OCI-LY1 (cell line): ENCODE data around the gene ENTPD3.

Source experiments
- EZH2 ChIP-seq: fragments of 200-600 bp; sonication (generic), shearing (Covaris generic); IDR thresholded peaks from 2 replicates; pipeline ENCODE4 v1.8.0; 2017; ENCODE audit warnings: borderline replicate concordance, mixed run types, mild to moderate bottlenecking, antibody characterized with exemption, low read length, moderate library complexity, mixed read lengths
- TF ChIP-seq, protein P1 (sequence below): fragments of 200-600 bp; sonication (generic), shearing (Covaris generic); IDR thresholded peaks from 2 replicates; pipeline ENCODE4 v1.5.1; 2017; ENCODE audit warnings: mild to moderate bottlenecking, antibody characterized with exemption, low read length, moderate library complexity, mixed read lengths

DNA sequence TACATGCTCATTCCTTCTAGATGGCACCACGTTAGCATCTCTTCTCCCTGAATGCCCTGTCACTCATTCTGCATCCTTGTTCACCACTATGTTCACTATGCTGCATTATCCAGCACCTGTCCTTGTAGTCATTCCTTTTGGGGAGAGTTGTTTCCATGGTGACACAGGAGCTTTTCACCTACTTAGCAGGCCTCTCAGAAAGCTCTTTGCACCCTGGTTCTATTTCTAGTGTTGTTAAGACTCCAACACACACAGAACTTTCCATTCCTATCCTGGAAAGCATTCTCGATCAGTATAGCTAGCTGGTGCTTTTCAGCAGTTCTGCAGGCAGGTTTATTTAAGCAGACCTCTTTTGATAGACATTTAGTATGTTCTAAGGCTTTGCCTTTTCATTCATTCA is 63.5 kb downstream of the ENTPD3 start:
- TF ChIP-seq, protein P1, sequence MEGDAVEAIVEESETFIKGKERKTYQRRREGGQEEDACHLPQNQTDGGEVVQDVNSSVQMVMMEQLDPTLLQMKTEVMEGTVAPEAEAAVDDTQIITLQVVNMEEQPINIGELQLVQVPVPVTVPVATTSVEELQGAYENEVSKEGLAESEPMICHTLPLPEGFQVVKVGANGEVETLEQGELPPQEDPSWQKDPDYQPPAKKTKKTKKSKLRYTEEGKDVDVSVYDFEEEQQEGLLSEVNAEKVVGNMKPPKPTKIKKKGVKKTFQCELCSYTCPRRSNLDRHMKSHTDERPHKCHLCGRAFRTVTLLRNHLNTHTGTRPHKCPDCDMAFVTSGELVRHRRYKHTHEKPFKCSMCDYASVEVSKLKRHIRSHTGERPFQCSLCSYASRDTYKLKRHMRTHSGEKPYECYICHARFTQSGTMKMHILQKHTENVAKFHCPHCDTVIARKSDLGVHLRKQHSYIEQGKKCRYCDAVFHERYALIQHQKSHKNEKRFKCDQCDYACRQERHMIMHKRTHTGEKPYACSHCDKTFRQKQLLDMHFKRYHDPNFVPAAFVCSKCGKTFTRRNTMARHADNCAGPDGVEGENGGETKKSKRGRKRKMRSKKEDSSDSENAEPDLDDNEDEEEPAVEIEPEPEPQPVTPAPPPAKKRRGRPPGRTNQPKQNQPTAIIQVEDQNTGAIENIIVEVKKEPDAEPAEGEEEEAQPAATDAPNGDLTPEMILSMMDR: no peak
- no peak for TF ChIP-seq EZH2
